ENCODE measurements around the gene METRN.
A peak's percentile ranks its signal among the peaks of the same experiment; 100 is the strongest.

Gene METRN

GRCh38 chr16:760065-760464 is 45.1 kb downstream of the METRN start:
- DNase-seq (ENCODE audit: low spot score): no peak
- CTCF ChIA-PET: interaction anchor here (0.8 to 2.4 kb wide), 4 partner anchors 16 to 31 kb away, joined by 3 to 6 read pairs (median 4); partner anchors contain the start of gene CIAO3
- peak overlapping the region; percentile 68 for H3K27ac ChIP-seq
- TF ChIP-seq CTCF (conservative IDR thresholded peaks at IDR 0.05; ENCODE audit: low read depth): no peak
- POLR2A ChIA-PET (ENCODE audit: low non-redundant PET): interaction anchor here (0.6 kb wide), 1 partner anchor 1204 kb away, joined by 3 read pairs; no protein-coding TSS in a partner anchor

GRCh38 chr16:760545-761343 is 45.8 kb downstream of the METRN start, which contains the start of gene MSLN:
Gene MSLN (plus strand): TSS chr16:760734. CDS start chr16:762681, 1,947 bp downstream.
- ChIA-PET POLR2A (ENCODE audit: low non-redundant PET) (interaction anchor here (0.8 kb wide), 1 partner anchor 27 kb away, joined by 4 read pairs; the partner anchor contains the start of gene RPUSD1), CTCF (interaction anchor here (0.5 to 2.4 kb wide), 7 partner anchors 15 to 393 kb away, joined by 3 to 6 read pairs (median 3); partner anchors contain the start of gene CIAO3)
- no peak for TF ChIP-seq CTCF (conservative IDR thresholded peaks at IDR 0.05; ENCODE audit: low read depth)
- peak; percentile 78 for DNase-seq (ENCODE audit: low spot score)
- peak within 1 kb of the TSS; percentile 68 for H3K27ac ChIP-seq

- CTCF ChIA-PET: interaction anchor here (0.5 to 1.1 kb wide), 4 partner anchors 14 to 40 kb away, joined by 3 to 6 read pairs (median 4); no protein-coding TSS in a partner anchor
- POLR2A ChIA-PET (ENCODE audit: low non-redundant PET): interaction anchor here (0.8 kb wide), 1 partner anchor 26 kb away, joined by 4 read pairs; the partner anchor contains the start of gene RPUSD1
- no peak for DNase-seq (ENCODE audit: low spot score)
- TF ChIP-seq CTCF (conservative IDR thresholded peaks at IDR 0.05; ENCODE audit: low read depth): no peak
- H3K27ac ChIP-seq: peak overlapping the region; percentile 68
Measured at GRCh38 chr16:761625-762513, 47.0 kb downstream of the METRN start.

- CTCF ChIA-PET: interaction anchor here (0.9 to 1.1 kb wide), 2 partner anchors 17 to 23 kb away, joined by 5 to 6 read pairs; no protein-coding TSS in a partner anchor
- H3K27ac ChIP-seq: peak overlapping the region; percentile 68
- TF ChIP-seq CTCF (conservative IDR thresholded peaks at IDR 0.05; ENCODE audit: low read depth): no peak
- DNase-seq (ENCODE audit: low spot score): no peak
- POLR2A ChIA-PET (ENCODE audit: low non-redundant PET): no interaction called here
Measured at GRCh38 chr16:762595-763268, 47.8 kb downstream of the METRN start.

GRCh38 chr16:763369-764183 is 48.7 kb downstream of the METRN start:
- CTCF ChIA-PET: interaction anchor here (0.5 to 0.8 kb wide), 2 partner anchors 22 to 333 kb away, joined by 3 to 5 read pairs; no protein-coding TSS in a partner anchor
- no peak for TF ChIP-seq CTCF (conservative IDR thresholded peaks at IDR 0.05; ENCODE audit: low read depth)
- H3K27ac ChIP-seq: peak overlapping the region; percentile 68
- no peak for DNase-seq (ENCODE audit: low spot score)
- POLR2A ChIA-PET (ENCODE audit: low non-redundant PET): no interaction called here

All from RWPE1 (cell line).